ENCODE data around the gene RPN1.
"Not testable (repeated sequence)": the region's sequence is repeated elsewhere in the genome, so short reads cannot be mapped to it uniquely, and the experiment has no call there.

RPN1 gene

GRCh38 chr3:128598884-128599664 is 51.5 kb downstream of the RPN1 start:
- H3K4me3 ChIP-seq (replicated peaks; ENCODE audit: low read depth, low read length), result no peak overlapping the region
- DNase-seq (ENCODE audit: low read depth), result no peak
- no peak for TF ChIP-seq CTCF (IDR thresholded peaks at IDR 0.05; ENCODE audit: low read length, missing control alignments)

GRCh38 chr3:128597900-128598299 is 52.7 kb downstream of the RPN1 start:
- no peak for DNase-seq (ENCODE audit: low read depth)
- no peak for TF ChIP-seq CTCF (IDR thresholded peaks at IDR 0.05; ENCODE audit: low read length, missing control alignments)
- no peak overlapping the region for H3K4me3 ChIP-seq (replicated peaks; ENCODE audit: low read depth, low read length)

GRCh38 chr3:128592864-128593263 is 57.8 kb downstream of the RPN1 start:
- H3K4me3 ChIP-seq (replicated peaks; ENCODE audit: low read depth, low read length), result no peak overlapping the region
- no peak for TF ChIP-seq CTCF (IDR thresholded peaks at IDR 0.05; ENCODE audit: low read length, missing control alignments)
- no peak for DNase-seq (ENCODE audit: low read depth)

- H3K4me3 ChIP-seq (replicated peaks; ENCODE audit: low read depth, low read length), result no peak overlapping the region
- no peak for TF ChIP-seq CTCF (IDR thresholded peaks at IDR 0.05; ENCODE audit: low read length, missing control alignments)
- no peak for DNase-seq (ENCODE audit: low read depth)
These were observed 58.7 kb downstream of the RPN1 start for GRCh38 chr3:128591738-128592426.

GRCh38 chr3:128590948-128591347 is 59.7 kb downstream of the RPN1 start:
- DNase-seq (ENCODE audit: low read depth), result no peak
- TF ChIP-seq CTCF (IDR thresholded peaks at IDR 0.05; ENCODE audit: low read length, missing control alignments), result no peak
- no peak overlapping the region for H3K4me3 ChIP-seq (replicated peaks; ENCODE audit: low read depth, low read length)

- H3K4me3 ChIP-seq (replicated peaks; ENCODE audit: low read depth, low read length); DNase-seq (ENCODE audit: low read depth): not testable (repeated sequence)
These were observed 60.6 kb downstream of the RPN1 start for GRCh38 chr3:128589985-128590384.

- no peak for TF ChIP-seq CTCF (IDR thresholded peaks at IDR 0.05; ENCODE audit: low read length, missing control alignments)
- DNase-seq (ENCODE audit: low read depth), result no peak
- no peak overlapping the region for H3K4me3 ChIP-seq (replicated peaks; ENCODE audit: low read depth, low read length)
These were observed 62.5 kb downstream of the RPN1 start for GRCh38 chr3:128588147-128588546.
